Nephron progenitor cell (in vitro differentiated cells): ENCODE results near the gene FOSL1.

ENCODE experiments used
- DNase-seq: peaks from one replicate; pipeline ENCODE4 v3.0.0; 2021
- H3K27ac Mint-ChIP-seq: 2 replicates; pipeline ENCODE4 v1.8.0; 2021; ENCODE audit warnings: mild to moderate bottlenecking, moderate library complexity, mixed read lengths
- H3K27me3 Mint-ChIP-seq: 2 replicates; pipeline ENCODE4 v1.8.0; 2021; ENCODE audit warnings: mild to moderate bottlenecking, low read depth, mixed read lengths; ENCODE audit not compliant: poor library complexity
- H3K36me3 Mint-ChIP-seq: 2 replicates; pipeline ENCODE4 v1.8.0; 2021; ENCODE audit warnings: low read depth, mixed read lengths
- H3K4me1 Mint-ChIP-seq: 2 replicates; pipeline ENCODE4 v1.8.0; 2021; ENCODE audit warnings: mixed read lengths
- H3K4me3 Mint-ChIP-seq: 2 replicates; pipeline ENCODE4 v1.8.0; 2021; ENCODE audit warnings: mild to moderate bottlenecking, moderate library complexity, mixed read lengths
- H3K9me3 Mint-ChIP-seq: 2 replicates; pipeline ENCODE4 v1.8.0; 2021; ENCODE audit warnings: mild to moderate bottlenecking, moderate library complexity, mixed read lengths
- TF ChIP-seq, protein P1 (sequence below): fragments of 200-600 bp; sonication (generic); IDR thresholded peaks from 2 replicates; pipeline ENCODE4 v1.5.0; 2021; ENCODE audit warnings: antibody characterized with exemption

FOSL1 gene

DNA sequence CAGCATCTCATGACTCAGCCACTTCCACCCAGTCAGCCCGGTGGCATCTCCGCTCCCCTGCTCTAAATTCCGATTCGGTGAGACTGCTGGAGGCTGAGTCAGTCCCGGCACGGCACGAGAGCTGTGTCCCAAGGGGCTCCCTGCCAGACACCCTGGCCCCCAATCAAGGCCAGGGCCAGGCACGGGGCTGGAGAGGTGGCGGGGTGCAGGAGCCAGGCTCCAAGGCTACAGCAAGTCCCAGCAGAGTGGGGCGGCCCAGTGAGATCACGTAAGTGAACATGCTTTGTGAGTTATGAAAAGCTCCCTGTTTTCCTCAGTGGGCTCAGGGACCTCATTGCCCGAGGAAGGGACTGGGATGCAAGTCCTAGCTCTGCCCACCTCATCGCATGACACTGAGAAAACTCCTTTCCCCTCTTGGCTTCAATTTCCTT is 15.6 kb upstream of the FOSL1 start:
- H3K27me3 Mint-ChIP-seq, result peaks cover 3% of the 10 kb centered on the region
- H3K27ac Mint-ChIP-seq, result no peak overlapping the region
- H3K4me1 Mint-ChIP-seq, result peaks cover 41% of the 10 kb centered on the region
- no peak for DNase-seq
- no peaks in the 10 kb centered on the region for H3K9me3 Mint-ChIP-seq
- H3K4me3 Mint-ChIP-seq, result no peak overlapping the region
- peaks cover 7% of the 10 kb centered on the region for H3K36me3 Mint-ChIP-seq
- TF ChIP-seq, protein P1, sequence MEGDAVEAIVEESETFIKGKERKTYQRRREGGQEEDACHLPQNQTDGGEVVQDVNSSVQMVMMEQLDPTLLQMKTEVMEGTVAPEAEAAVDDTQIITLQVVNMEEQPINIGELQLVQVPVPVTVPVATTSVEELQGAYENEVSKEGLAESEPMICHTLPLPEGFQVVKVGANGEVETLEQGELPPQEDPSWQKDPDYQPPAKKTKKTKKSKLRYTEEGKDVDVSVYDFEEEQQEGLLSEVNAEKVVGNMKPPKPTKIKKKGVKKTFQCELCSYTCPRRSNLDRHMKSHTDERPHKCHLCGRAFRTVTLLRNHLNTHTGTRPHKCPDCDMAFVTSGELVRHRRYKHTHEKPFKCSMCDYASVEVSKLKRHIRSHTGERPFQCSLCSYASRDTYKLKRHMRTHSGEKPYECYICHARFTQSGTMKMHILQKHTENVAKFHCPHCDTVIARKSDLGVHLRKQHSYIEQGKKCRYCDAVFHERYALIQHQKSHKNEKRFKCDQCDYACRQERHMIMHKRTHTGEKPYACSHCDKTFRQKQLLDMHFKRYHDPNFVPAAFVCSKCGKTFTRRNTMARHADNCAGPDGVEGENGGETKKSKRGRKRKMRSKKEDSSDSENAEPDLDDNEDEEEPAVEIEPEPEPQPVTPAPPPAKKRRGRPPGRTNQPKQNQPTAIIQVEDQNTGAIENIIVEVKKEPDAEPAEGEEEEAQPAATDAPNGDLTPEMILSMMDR, result no peak

DNA sequence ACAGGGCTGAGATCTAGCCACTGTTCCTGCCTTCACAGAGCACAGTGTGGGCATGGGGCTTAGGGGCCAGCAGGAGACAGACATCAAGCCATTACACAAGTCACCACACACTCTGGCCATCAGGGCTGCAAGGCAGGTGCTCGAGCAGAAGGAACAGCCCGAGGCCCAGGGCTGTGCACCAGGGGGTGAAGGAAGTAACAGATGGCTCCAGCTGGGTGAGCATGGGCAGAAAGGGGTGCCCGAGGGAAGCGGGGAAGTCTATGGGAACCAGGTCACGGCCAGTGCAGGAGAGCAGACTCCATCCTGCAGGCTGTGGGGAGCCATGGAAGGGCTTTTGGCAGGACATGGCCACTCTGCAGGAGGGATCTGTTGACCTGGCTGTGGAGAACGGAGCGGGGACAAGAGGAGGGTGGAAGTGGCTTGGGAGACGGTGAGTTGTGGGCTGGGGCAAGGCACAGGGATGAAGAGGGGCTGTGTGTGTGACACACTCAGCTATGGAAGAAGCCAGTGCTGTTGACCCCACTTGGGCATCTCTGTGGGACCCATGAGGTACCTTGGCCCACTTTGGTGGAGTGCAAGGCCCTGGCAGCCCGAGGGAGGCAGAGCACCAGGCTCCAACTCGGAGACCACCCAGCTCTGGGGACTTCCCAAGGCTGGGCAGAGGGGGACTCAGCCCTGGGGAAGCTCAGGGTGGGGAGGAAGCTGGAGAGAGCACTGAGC is 15.1 kb upstream of the FOSL1 start:
- TF ChIP-seq, protein P1, result no peak
- H3K27me3 Mint-ChIP-seq, result peaks cover 4% of the 10 kb centered on the region
- peaks cover 41% of the 10 kb centered on the region for H3K4me1 Mint-ChIP-seq
- peaks cover 7% of the 10 kb centered on the region for H3K36me3 Mint-ChIP-seq
- H3K4me3 Mint-ChIP-seq, result no peak overlapping the region
- H3K9me3 Mint-ChIP-seq, result no peaks in the 10 kb centered on the region
- H3K27ac Mint-ChIP-seq, result peak overlapping the region; percentile 79
- no peak for DNase-seq

DNA sequence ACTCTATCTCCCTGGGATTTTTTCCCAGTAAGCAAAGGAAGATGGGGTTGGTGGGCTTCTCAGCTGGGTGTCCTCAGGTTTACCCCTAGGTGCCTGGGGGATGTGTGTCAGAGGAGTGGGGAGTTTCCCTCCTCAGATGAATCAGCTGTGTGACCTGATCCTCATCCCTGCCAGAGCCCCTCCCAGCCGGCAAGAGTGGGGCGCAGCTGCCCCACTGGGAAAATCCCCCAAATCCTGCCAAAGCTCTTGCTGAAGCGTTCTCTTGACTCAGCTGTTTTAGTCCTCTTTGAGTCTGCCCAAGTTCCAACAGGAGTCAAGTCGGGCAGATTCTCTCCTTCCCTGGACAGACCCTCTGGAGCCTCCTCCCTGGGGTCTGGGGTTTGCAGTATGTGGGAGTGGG is 12.7 kb upstream of the FOSL1 start:
- Mint-ChIP-seq H3K9me3 (no peaks in the 10 kb centered on the region), H3K4me1 (peaks cover 35% of the 10 kb centered on the region), H3K36me3 (peaks cover 7% of the 10 kb centered on the region), H3K27ac (no peak overlapping the region), H3K4me3 (no peak overlapping the region), H3K27me3 (peaks cover 28% of the 10 kb centered on the region)
- no peak for DNase-seq
- TF ChIP-seq, protein P1, result no peak

DNA sequence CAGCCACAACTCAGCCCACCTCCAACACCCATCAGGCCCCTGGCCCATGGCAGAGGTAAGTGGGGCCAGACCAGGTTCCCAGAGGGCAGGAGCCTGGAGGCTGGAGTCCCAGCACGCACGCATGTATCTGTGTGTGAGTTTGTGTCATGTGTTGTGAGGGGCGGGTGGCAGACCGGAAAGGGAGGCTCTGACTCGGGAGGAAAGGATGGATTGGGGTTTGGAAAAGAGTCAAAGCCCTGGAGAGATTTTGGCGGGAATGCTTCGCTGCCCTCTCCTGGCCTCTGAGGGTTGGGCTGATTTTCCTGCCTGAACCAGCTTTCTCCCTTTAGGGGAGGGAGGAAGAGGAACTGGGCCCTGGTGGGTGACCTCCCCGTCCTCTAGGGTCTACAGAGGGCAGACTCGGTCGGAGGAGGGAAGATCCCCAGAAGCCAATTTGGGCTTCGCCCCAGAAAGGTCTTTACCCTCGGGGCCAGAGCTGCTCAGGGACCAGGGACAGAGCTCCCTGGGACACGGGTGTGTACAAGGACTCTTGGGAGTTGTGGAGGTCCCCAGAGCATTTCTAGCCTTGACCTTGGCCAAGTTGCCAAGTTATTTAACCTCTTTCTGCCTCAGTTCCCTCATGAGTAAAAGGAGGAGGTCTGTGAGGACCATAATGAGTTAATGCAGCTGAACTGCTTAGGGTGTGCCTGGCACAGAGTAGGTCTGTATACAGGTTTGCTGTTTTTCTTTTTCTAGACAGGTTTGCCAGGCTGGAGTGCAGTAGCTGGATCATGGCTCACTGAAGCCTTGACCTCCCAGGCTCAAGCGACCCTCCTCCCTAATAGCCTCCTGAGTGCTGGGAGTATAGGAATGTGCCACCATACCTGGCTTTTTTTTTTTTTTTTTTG is 11.7 kb upstream of the FOSL1 start:
- TF ChIP-seq, protein P1, result no peak
- no peak overlapping the region for H3K27ac Mint-ChIP-seq
- peaks cover 3% of the 10 kb centered on the region for H3K36me3 Mint-ChIP-seq
- no peak overlapping the region for H3K4me3 Mint-ChIP-seq
- DNase-seq, result peak; percentile 31
- peaks cover 37% of the 10 kb centered on the region for H3K27me3 Mint-ChIP-seq
- H3K4me1 Mint-ChIP-seq, result peaks cover 30% of the 10 kb centered on the region
- no peaks in the 10 kb centered on the region for H3K9me3 Mint-ChIP-seq

DNA sequence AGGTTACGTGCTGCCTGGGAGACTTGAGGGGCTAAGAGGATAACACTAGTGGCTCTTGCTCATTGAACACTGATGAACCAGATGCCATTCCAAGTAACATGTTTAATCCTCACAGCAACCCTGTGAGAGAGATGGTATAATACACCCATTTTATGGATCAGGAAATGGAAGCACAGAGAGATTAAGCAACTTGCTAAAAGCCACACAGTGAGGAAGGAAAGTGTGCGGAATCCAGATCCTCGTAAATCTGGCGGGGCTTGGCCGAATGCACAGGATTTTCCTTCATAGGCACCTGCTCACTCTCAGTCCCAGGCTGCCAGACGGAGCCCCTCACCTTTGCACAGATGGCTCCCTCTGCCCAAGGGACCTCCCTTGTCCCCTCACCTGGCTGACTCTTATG is 7.7 kb upstream of the FOSL1 start:
- H3K4me1 Mint-ChIP-seq, result peaks cover 25% of the 10 kb centered on the region
- H3K27me3 Mint-ChIP-seq, result peaks cover 73% of the 10 kb centered on the region
- no peak overlapping the region for H3K27ac Mint-ChIP-seq
- DNase-seq, result no peak
- no peaks in the 10 kb centered on the region for H3K9me3 Mint-ChIP-seq
- TF ChIP-seq, protein P1, result no peak
- H3K36me3 Mint-ChIP-seq, result no peaks in the 10 kb centered on the region
- H3K4me3 Mint-ChIP-seq, result no peak overlapping the region
